ENCODE measurements around the gene PRAMEF14.
"Not testable (repeated sequence)": the region's sequence is repeated elsewhere in the genome, so short reads cannot be mapped to it uniquely, and the experiment has no call there.

DNA sequence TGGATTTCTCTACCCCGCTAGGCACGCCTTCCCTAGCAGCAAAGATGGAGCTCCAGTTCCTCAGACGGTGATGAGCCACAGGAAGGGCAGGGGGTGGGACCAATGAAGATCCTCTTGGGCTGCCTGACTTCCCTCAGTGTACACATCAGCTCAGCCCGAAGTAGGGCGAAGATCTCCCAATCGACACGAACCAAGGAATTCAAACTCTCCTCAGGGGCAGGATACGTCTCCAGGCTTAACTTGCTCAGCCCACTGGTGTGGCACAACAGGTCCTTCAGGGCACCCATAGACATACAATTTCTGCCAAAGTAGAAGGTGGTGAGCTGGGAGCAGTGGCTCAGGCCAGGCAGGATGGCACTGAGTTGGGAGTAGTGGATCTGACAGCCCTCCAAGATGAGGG, 4.4 kb downstream of the PRAMEF14 start:
- TF ChIP-seq POLR2A (IDR thresholded peaks at IDR 0.05): not testable (repeated sequence)
- TF ChIP-seq, protein P1, sequence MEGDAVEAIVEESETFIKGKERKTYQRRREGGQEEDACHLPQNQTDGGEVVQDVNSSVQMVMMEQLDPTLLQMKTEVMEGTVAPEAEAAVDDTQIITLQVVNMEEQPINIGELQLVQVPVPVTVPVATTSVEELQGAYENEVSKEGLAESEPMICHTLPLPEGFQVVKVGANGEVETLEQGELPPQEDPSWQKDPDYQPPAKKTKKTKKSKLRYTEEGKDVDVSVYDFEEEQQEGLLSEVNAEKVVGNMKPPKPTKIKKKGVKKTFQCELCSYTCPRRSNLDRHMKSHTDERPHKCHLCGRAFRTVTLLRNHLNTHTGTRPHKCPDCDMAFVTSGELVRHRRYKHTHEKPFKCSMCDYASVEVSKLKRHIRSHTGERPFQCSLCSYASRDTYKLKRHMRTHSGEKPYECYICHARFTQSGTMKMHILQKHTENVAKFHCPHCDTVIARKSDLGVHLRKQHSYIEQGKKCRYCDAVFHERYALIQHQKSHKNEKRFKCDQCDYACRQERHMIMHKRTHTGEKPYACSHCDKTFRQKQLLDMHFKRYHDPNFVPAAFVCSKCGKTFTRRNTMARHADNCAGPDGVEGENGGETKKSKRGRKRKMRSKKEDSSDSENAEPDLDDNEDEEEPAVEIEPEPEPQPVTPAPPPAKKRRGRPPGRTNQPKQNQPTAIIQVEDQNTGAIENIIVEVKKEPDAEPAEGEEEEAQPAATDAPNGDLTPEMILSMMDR (IDR thresholded peaks at IDR 0.05): not testable (repeated sequence)
